NCI-H1092 treated with DMSO at 0.1 percent for 48 hours (cell line): ENCODE results near the gene ARID1B.

Experiments
- DNase-seq: peaks from one replicate; lab custom pipeline; 2025; lab: John Stamatoyannopoulos, UW

Gene ARID1B

GRCh38 chr6:156879186-156879585 is 102.0 kb downstream of the ARID1B start:
- DNase-seq: no peak

GRCh38 chr6:156879591-156879990 is 102.4 kb downstream of the ARID1B start:
- no peak for DNase-seq

GRCh38 chr6:156880913-156881312 is 103.7 kb downstream of the ARID1B start:
- no peak for DNase-seq

- no peak for DNase-seq
Observed at GRCh38 chr6:156881687-156882629, 104.8 kb downstream of the ARID1B start.

GRCh38 chr6:156883497-156884252 is 106.5 kb downstream of the ARID1B start:
- DNase-seq: no peak

GRCh38 chr6:156884306-156884705 is 107.1 kb downstream of the ARID1B start:
- no peak for DNase-seq

GRCh38 chr6:156885562-156885961 is 108.4 kb downstream of the ARID1B start:
- no peak for DNase-seq

GRCh38 chr6:156886409-156886808 is 109.2 kb downstream of the ARID1B start:
- no peak for DNase-seq

- no peak for DNase-seq
Observed at GRCh38 chr6:156887623-156888269, 110.6 kb downstream of the ARID1B start.

GRCh38 chr6:156889469-156889868 is 112.3 kb downstream of the ARID1B start:
- no peak for DNase-seq

- no peak for DNase-seq
Observed at GRCh38 chr6:156889986-156890385, 112.8 kb downstream of the ARID1B start.

GRCh38 chr6:156890627-156891314 is 113.6 kb downstream of the ARID1B start:
- DNase-seq: no peak

- DNase-seq: no peak
Observed at GRCh38 chr6:156897907-156898531, 120.8 kb downstream of the ARID1B start.

GRCh38 chr6:156899071-156899470 is 121.9 kb downstream of the ARID1B start:
- DNase-seq: no peak

GRCh38 chr6:156899532-156900135 is 122.5 kb downstream of the ARID1B start:
- no peak for DNase-seq

- no peak for DNase-seq
Observed at GRCh38 chr6:156900292-156900691, 123.1 kb downstream of the ARID1B start.

GRCh38 chr6:156901309-156902019 is 124.3 kb downstream of the ARID1B start:
- no peak for DNase-seq

GRCh38 chr6:156902782-156903181 is 125.6 kb downstream of the ARID1B start:
- DNase-seq: no peak

- no peak for DNase-seq
Observed at GRCh38 chr6:156904176-156904967, 127.2 kb downstream of the ARID1B start.

- no peak for DNase-seq
Observed at GRCh38 chr6:156905801-156906200, 128.6 kb downstream of the ARID1B start.
